NCI-H1436 (cell line): ENCODE measurements around the gene SH3BGRL3.
A peak's percentile ranks its signal among the peaks of the same experiment; 100 is the strongest.
"Not testable (repeated sequence)": the region's sequence is repeated elsewhere in the genome, so short reads cannot be mapped to it uniquely, and the experiment has no call there.

ENCODE experiments used
- DNase-seq: peaks from one replicate; lab custom pipeline; 2025; lab: John Stamatoyannopoulos, UW

SH3BGRL3 gene

DNA sequence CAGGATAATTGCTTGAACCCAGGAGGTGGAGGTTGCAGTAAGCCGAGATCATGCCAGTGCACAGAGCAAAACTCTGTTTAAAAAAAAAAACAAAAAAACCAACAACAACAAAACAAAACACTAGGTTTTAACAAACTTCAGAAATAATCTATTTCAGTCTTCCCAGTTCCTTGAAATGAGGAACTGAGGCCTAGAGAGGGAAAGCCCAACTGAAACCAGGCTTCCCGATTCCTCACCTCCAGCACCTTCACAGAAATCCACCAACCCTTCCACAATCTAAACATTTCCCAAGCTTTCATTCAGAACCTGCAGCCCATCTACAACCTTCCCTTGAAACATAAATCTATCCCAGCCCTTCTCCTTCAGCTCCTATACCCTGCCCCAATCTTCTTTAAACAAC, 37.3 kb downstream of the SH3BGRL3 start:
- no peak for DNase-seq

DNA sequence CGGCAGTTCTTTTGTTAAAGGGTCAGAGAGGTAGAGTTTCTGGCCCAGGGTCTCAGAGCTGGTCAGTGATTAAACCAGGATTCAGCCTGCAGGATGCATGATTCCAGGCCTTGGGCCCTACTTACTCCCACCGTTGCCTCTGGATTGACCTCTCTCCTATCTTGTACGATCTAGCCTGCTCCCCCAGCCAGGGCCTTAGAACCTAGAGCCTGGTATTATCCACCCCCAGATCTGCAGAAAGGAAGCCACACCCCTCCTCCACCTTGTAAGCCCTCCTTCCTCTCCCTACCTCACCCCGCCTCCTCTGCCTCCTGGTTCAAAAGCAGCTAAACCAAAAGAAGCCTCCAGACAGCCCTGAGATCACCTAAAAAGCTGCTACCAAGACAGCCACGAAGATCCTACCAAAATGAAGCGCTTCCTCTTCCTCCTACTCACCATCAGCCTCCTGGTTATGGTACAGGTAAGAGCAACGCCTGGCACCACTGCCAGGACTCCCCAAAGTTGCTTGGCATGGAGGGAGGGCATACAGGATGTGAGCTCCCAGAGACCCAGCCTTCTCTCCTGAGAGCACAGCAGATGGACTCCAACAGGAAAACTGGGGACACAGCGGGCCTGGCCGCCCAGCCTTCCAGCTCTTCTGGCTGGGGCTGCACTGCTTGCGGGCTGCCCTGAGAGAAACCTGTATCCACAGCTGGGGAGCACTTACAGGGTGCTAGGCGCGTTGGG, 37.9 kb downstream of the SH3BGRL3 start, which contains the start of gene CD52:
Gene CD52, plus strand, starts transcription at position 347 of the 726 bp plus-strand sequence. Its CDS starts 60 bp downstream, at position 407.
- DNase-seq, result no peak

DNA sequence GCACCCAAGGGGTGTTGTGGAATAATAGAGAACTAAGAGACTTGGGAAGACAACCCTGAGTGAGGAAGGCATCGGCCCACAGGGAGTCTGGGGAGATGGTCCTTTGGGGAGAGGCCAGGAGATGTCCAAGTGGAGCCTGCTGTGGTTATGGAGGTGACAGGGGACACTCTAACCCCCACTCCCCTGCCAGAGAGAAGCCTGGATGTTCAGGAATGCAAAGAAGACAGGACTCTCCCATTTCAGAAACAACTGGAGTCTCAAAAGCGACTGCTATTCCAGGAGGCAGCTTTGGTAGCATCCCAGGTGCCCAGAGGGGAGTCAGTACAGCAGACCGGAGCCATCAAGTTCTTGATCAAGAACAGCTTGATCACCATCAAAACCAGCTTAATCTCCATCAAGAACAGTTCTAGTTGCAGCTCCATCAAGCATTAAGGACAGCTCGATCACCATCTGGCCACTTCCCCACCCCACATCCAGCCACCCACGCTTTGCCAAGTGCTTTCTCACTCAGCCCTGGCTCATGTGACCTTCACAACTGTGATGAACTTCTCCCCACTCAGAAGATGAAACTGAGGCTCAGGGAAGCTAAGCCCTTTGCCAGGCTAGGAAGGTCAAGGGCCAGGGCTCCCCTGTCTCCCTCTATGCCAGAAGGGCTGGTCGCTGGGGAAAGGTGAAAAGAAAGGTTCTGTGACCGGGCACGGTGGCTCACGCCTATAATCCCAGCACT, 38.6 kb downstream of the SH3BGRL3 start:
- DNase-seq, result no peak

DNA sequence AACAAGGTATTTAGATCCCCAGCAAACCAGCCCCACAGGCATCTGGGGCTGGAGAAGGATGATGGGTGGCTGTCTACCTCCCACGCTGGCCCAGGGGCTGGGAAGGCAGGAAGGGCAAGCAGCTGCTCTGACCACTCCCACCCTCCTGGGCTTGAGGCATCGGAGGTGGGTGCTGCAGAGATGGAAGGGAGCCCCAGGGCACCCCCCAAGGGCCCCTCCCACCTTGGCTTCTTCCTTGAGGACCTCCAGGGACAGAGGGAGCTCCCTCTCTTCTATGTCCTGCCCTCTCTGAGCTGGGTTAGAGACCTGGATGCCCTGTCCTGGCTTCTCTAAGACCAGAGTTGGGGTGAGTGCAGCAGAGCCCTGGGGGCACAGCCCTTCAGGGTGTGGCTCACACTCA, 41.0 kb downstream of the SH3BGRL3 start:
- DNase-seq, result no peak

DNA sequence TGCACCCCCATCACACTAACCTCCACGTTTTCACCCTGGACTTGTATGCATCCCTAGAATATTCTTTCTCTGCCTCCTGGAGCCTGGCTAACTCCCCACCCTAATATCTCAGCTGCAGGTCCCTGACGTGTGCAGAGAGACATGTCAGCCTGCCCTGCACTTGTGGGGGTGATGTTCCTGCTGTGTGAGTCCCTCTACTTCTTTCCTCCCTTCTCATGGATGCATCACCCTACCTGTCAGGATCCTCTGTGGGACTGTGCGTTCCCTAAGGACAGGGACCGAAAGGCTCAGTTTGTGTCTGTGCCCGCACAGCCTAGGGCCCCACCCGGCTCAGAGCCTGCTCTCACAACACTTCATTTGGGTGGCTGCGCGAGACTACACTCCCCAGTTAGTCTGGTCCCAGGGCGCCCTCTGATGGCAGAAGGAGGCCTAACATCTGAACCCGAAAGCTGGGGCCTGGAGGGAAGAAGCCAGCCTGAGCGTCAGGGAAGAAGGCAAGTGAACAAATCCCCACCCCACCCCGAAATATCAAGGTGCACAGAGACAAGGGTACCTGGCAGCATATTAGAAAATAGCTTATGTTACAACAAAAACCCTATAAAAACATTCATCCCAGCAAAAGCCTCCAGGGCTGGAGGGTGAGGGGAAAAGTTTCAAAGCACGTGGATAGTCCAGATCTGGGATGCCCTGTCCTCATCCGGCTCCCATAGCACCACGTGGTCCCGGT, 41.6 kb downstream of the SH3BGRL3 start:
- DNase-seq, result peak; percentile 72

DNA sequence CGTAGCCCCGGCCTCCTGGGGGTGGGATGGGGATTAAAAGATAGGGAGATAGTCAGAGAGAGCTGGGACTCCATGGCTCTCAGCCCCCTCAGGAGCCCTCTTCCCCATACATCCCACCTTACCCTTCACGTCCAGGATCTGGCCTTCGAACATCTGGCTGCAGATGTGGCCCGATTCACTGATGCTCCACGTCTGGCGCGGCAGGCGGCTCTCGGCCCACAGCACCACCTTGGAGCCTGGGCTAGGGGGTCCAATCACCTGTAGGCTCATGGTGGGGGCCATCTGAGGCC, 42.1 kb downstream of the SH3BGRL3 start:
- no peak for DNase-seq

DNA sequence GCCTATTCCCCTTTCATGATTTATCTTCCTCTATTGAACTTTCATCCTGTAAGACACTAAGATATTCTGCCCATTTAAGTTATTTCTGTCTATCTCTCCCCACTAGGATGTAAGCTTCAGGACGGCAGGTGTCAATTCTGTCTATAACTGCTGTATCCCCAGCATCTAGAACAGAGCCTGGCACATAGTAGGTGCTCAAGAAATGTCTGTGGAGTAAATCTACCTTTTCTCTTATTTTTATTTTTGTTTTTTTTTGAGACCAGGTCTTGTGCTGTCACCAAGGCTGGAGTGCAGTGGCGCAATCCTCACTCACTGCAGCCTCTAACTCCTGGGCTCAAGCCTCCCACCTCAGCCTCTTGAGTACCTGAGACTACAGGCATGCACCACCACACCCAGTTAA, 43.5 kb downstream of the SH3BGRL3 start:
- DNase-seq, result no peak

DNA sequence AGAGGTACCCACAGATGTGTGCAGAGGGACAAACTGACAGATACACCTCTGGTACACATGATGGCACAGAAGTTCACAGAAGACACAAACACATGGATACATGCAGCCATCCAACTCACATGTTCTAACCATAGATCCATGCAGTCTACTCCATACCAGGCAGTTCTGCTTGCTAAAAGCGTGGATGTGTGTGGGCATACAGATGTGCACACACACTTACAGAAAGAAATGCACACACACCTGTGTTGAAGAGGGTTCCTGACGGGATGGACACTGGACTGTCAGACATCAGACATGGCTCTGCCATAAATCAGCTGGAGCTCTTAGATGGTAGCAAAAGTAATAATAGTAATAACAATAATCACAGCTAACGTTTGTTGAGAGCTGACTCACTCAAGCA, 44.7 kb downstream of the SH3BGRL3 start:
- DNase-seq, result no peak

DNA sequence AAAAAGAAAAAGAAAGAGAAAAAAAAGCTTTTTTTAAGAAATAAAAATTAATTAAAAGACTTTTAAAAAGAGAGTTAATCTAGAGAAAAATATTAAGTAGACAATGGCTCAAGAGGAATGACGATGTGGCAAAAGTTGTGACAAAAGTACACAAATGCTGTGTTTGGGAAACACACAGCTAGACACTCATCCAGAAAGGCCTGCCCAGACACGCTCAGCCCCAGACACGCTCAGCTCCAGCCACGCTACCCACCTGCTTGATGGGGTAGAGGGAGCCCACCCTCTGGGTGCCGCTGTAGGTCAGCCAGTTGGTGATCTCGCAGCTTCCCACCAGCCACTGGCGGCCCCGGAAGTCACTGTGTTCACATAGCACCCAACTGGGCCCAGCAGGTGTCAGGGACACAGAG, 48.1 kb downstream of the SH3BGRL3 start:
- DNase-seq, result peak; percentile 25

DNA sequence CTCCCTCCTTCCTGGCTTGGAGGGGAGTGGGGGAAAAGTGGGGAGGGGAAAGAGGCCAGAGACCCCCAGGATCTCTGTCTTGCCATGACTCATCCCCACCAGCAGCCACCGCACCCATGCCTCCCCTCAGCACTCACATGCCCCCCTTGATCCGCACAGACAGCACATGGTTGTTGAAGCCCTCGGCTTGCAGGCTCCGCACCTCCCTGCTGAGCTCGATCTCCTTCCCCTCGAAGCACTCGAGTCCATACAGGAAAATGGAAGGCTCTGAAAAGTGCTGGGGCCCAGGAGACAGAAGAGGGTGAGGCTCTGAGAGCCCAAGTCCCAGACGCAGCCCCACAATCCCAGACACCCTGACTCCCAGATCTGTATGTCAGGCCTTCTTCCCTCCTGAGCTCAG, 48.7 kb downstream of the SH3BGRL3 start:
- DNase-seq, result no peak

DNA sequence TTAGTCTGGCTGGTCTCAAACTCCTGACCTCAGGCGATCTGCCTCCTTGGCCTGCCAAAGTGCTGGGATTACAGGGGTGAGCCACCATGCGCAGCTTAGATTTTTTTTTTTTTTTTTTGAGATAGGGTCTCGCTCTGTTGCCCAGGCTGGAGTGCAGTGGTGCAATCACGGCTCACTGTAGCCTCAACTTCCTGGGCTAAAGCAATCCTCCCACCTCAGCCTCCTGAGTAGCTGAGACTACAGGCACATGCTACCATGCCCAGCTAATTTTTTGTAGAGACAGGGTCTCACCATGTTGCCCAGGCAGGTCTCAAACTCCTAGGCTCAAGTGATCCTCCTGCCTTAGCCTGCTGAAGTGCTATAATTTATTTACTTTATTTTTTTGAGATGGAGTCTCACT, 49.5 kb downstream of the SH3BGRL3 start:
- DNase-seq, result not testable (repeated sequence)

DNA sequence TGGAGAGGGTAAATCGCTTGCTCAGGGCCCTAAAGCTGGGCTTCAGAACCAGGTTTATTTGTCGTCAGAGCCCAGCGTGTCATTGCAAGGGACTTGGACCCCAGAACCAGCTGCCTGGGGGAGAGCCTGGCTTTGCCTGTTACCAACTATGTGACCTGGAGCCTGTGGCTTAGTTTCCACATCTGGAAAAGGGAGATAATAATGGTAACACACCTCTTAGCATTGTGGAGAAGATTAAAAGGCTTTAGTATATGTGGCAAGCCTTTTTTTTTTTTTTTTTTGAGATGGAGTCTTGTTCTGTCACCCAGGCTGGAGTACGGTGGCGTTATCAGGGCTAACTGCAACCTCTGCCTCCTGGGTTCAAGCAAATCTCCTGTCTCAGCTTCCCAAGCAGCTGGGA, 50.4 kb downstream of the SH3BGRL3 start:
- DNase-seq, result no peak
